Subcutaneous abdominal adipose tissue (tissue), 5 donors: ENCODE measurements around the gene RAB3C.
A peak's percentile ranks its signal among the peaks of the same experiment; 100 is the strongest.

ENCODE experiments used
- H3K27ac ChIP-seq: one replicate; pipeline ENCODE4 v1.7.0; 2013; ENCODE audit warnings: low read depth, mild to moderate bottlenecking, inconsistent platforms, low read length, moderate library complexity
- H3K27me3 ChIP-seq, 5 donors: one replicate each; pipeline ENCODE4 v1.7.0; 2013; ENCODE audit warnings: low read length in 5 of 5, inconsistent platforms in 1 of 5; ENCODE audit not compliant: control insufficient read depth in 5 of 5, insufficient read depth in 4 of 5
- H3K36me3 ChIP-seq, 5 donors: one replicate each; pipeline ENCODE4 v1.7.0; 2013; ENCODE audit warnings: low read length in 5 of 5; ENCODE audit not compliant: control insufficient read depth in 5 of 5, insufficient read depth in 5 of 5
- H3K4me1 ChIP-seq, 5 donors: one replicate each; pipeline ENCODE4 v1.7.0; 2013; ENCODE audit warnings: low read length in 5 of 5, mild to moderate bottlenecking in 3 of 5, moderate library complexity in 1 of 5; ENCODE audit not compliant: control insufficient read depth in 5 of 5, insufficient read depth in 5 of 5
- H3K4me3 ChIP-seq, 5 donors: one replicate each; pipeline ENCODE4 v1.7.0; 2013; ENCODE audit warnings: low read length in 5 of 5, low read depth in 1 of 5
- H3K9ac ChIP-seq, 5 donors: one replicate each; pipeline ENCODE4 v1.7.0; 2013; ENCODE audit warnings: low read length in 5 of 5, mild to moderate bottlenecking in 4 of 5, moderate library complexity in 3 of 5
- H3K9me3 ChIP-seq, 5 donors: one replicate each; pipeline ENCODE4 v1.7.0; 2013; ENCODE audit warnings: low read length in 5 of 5; ENCODE audit not compliant: control insufficient read depth in 5 of 5
- donor health status: healthy.
- donor health status: healthy.
- donor health status: healthy.
- donor health status: healthy.
- donor health status: healthy.

Gene RAB3C

DNA sequence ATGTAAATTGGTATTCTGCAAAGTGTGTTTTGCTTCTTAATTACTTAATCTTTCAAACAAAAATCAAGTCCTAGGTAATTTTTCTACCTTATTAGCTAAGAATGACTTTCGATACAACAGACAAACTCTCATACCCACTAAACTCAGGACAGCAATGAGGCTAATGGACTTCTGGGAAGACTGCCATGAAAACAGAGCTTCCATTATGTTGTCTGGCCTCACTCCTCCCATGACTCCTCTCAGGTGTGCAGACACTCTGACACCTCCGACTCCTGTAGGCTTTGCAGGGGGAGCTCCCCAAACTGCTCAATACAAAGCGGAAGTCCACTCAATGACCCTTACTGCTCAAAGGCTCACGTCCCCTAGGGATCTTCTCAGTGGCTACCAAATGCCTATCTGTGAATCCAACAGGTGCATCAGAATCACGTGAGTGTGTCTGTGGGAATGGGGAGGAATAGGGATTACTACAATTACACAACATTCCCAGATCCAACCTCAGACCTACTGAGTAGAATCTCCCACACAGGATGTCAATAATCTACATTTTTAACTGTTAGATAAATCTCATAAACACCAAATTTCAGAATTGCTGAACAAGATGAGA lies 289.9 kb downstream of the RAB3C start:
- Histone ChIP-seq H3K27ac (no peak overlapping the region), H3K4me1 (no peaks in the 10 kb centered on the region), H3K4me3 (no peak overlapping the region), H3K9me3 (no peaks in the 10 kb centered on the region), H3K27me3 (peaks cover 0 to 5% (median 0%) of the 10 kb centered on the region in 5 donors), H3K9ac (no peak overlapping the region), H3K36me3 (no peaks in the 10 kb centered on the region)

DNA sequence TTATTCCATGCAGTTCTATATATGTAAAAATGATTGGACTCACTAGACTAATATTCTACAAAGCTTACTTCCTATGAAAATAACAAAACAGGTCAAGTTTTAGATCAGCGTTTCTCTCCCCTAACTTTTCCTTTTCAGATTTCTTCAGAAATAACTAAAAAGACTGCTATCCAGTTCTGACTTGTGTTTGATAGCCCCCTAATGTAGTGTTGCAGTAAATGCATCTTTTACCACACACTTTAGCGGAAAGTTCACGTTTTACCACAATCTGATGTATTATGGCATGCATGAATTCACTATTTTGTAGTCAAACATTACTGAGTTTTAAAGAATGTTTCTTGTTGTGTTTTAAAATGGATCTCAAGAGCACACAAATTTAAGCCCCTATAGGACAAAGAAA lies 292.7 kb downstream of the RAB3C start:
- peaks cover 0 to 5% (median 0%) of the 10 kb centered on the region in 5 donors for H3K27me3 ChIP-seq
- no peaks in the 10 kb centered on the region for H3K36me3 ChIP-seq
- H3K4me3 ChIP-seq: no peak overlapping the region
- H3K27ac ChIP-seq: no peak overlapping the region
- no peaks in the 10 kb centered on the region for H3K4me1 ChIP-seq
- no peak overlapping the region for H3K9ac ChIP-seq
- H3K9me3 ChIP-seq: no peaks in the 10 kb centered on the region

DNA sequence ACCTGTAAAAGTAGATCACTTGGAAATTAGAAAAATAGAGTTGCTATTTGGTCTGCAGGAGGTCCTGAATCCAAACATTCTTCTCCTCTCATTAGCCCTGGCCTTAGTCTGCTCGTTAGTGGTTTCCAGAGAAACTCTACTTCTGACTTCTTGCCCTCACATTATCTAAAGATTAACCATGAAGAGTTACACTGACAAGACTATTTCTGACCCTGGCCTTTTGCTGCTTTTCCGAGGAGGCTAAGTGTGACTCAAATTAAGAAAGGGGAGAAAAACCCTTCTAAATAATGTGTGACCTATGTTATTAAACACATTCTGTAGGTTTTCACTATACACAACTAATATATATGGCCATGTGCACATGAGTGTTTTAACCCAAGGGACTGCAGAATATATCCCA lies 302.4 kb downstream of the RAB3C start:
- H3K36me3 ChIP-seq: no peaks in the 10 kb centered on the region
- peaks cover 0 to 2% (median 0%) of the 10 kb centered on the region in 5 donors for H3K9me3 ChIP-seq
- peaks cover 0 to 3% (median 0%) of the 10 kb centered on the region in 5 donors for H3K27me3 ChIP-seq
- no peak overlapping the region for H3K27ac ChIP-seq
- peaks cover 0 to 11% (median 0%) of the 10 kb centered on the region in 5 donors for H3K4me1 ChIP-seq
- no peak overlapping the region for H3K4me3 ChIP-seq
- no peak overlapping the region for H3K9ac ChIP-seq

DNA sequence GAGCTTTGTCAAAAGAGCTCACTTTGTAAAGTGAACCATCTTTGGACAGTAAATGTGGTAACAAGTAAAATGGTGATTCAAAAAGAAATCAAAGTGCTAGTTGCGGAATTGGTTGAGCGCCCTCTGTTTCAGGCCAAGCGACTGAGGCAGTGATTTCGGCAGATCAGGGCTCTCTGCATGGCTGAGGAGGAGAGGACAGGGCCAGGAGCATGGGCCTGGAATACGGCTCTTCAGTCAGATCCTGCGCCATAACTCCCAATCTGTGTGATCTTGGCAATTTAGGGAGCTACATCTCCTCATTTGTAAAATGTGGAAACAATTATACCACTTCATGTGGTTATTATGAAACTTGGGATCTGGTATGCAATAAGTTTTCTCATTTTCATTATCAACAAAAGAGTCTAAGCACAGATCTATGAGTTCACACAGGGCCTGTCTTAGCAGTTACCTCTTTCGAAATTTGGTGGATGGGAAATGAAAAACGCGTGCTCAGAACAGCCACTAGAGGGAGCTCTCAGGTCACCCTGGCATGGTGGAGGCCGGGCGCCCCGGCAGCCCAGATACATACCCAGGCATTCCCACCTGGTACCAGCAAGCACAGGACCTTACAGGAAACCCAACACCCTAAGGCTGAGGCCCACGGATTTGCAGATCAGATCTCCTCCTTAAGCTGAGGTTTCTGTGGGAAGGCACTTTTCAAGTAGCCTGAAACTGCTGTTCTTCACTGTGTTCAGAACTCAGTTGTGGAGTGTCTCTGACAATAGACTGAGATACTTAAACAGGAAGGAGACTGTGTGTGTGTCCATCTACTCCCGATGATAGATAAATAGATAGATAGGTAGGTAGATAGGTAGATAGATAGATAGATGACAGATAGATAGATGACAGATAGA lies 303.7 kb downstream of the RAB3C start:
- no peak overlapping the region for H3K4me3 ChIP-seq

DNA sequence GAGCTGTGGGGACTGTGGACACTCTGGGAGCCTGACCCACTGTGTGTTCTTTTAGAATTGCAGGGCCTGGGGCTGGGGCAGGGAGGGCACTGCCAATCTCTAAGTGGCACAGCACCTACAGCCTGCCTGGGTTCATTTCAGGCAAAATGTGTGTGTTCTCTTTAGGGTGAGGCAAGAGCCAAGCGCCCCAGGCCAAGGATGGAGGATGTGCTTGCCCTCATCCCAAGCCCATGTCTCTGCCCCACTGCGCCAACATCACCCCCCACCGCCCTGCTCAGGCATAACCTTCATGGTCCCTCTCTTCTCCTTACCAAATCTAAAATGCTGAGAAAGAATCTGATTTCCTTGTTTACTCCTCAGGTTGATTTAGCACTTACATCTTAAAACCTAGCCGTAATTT lies 304.4 kb downstream of the RAB3C start:
- no peaks in the 10 kb centered on the region for H3K36me3 ChIP-seq
- peaks cover 0 to 13% (median 5%) of the 10 kb centered on the region in 5 donors for H3K4me1 ChIP-seq
- H3K27me3 ChIP-seq: peaks cover 0 to 5% (median 0%) of the 10 kb centered on the region in 5 donors
- H3K4me3 ChIP-seq: no peak overlapping the region
- no peak overlapping the region for H3K27ac ChIP-seq
- H3K9ac ChIP-seq: peak overlapping the region in 1 of 5 donors; percentile 49
- H3K9me3 ChIP-seq: peaks cover 0 to 2% (median 0%) of the 10 kb centered on the region in 5 donors

More for the DNA sequence above, 303.7 kb downstream of the RAB3C start:
- Histone ChIP-seq H3K27me3 (peaks cover 0 to 5% (median 0%) of the 10 kb centered on the region in 5 donors), H3K36me3 (no peaks in the 10 kb centered on the region), H3K27ac (no peak overlapping the region), H3K9me3 (peaks cover 0 to 2% (median 0%) of the 10 kb centered on the region in 5 donors), H3K4me1 (peaks cover 0 to 13% (median 3%) of the 10 kb centered on the region in 5 donors), H3K9ac (no peak overlapping the region)

DNA sequence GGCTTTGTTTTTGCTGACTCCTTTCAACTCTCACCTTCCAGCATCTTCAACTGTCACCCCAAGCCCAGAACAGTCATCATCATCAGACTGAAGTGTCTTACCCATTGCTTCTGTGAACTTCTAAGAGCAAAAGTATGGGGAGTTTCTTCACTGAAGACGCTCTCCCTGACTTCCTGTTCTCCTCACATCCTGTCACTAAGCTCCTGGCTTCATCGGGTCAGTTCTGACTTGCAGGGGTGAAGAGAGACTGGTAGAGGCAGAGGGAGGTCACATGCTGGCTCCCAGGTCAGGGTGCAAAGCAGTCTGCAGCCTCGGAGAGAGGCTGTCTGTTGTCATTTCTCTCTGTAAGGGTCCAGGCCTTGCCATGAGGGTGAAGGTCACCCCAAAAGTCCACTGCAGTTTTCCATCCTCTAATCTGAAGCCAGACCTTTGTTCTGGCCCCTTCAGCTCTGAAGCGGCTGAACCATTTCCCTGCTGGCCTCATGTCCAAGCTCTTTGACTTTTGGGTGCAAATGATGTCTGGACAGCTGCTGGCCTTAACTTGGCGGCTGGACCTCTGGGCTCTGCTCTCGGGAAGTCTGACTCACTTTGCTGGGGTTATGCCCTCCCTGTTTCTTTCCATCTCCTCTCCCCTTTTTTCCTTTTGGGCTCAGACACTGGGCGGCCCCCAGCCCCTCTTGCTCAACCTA lies 305.0 kb downstream of the RAB3C start:
- Histone ChIP-seq H3K9ac (peak overlapping the region in 1 of 5 donors; percentile 49), H3K4me1 (peaks cover 0 to 13% (median 5%) of the 10 kb centered on the region in 5 donors), H3K9me3 (peaks cover 0 to 2% (median 0%) of the 10 kb centered on the region in 5 donors), H3K4me3 (no peak overlapping the region), H3K27me3 (peaks cover 0 to 5% (median 0%) of the 10 kb centered on the region in 5 donors), H3K27ac (no peak overlapping the region), H3K36me3 (no peaks in the 10 kb centered on the region)

DNA sequence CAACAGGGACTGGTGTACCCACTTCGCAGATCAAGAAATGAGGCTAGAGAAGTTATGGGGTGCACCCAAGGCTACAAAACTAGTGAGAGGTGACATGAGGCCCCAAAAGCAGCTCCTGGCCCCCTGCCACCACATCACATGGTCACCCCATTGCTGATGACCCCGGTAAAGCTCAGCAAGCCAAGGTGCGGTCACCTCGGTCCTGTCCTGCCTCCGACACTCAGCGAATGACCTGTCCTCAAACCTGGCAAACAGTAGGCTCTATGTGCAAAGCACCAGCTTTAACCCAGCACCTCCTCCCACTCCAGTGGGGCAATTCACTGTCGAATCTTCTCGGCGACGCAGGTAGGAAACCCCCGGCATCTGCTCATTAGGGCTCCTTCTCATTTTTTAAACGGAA lies 307.4 kb downstream of the RAB3C start:
- H3K4me1 ChIP-seq: peaks cover 0 to 13% (median 5%) of the 10 kb centered on the region in 5 donors
- H3K27me3 ChIP-seq: peaks cover 0 to 5% (median 0%) of the 10 kb centered on the region in 5 donors
- H3K36me3 ChIP-seq: no peaks in the 10 kb centered on the region
- no peak overlapping the region for H3K9ac ChIP-seq
- no peak overlapping the region for H3K4me3 ChIP-seq
- H3K9me3 ChIP-seq: no peaks in the 10 kb centered on the region
- H3K27ac ChIP-seq: no peak overlapping the region

DNA sequence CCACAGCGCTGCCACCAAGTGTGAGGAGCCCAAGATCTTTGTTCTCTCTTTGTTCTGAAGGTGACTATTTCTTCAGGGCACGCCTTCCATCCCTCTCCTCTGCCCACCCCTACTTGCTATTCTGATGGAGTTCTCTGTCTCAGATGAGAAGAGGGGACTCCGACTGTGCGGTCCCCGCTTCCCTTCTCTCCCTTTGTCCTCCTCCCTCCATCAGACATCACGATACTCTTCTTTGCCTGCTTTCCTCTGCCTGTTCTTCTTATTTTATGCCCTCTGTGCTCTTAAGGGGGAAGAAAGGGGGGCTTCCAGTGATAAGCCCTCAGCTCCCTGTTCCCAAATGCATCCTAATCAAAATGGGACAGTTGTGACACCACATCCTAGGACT lies 307.8 kb downstream of the RAB3C start:
- Histone ChIP-seq H3K4me3 (no peak overlapping the region), H3K9me3 (no peaks in the 10 kb centered on the region), H3K4me1 (peaks cover 0 to 13% (median 5%) of the 10 kb centered on the region in 5 donors), H3K9ac (no peak overlapping the region), H3K27me3 (peaks cover 0 to 5% (median 0%) of the 10 kb centered on the region in 5 donors), H3K36me3 (no peaks in the 10 kb centered on the region), H3K27ac (peak overlapping the region; percentile 23)

DNA sequence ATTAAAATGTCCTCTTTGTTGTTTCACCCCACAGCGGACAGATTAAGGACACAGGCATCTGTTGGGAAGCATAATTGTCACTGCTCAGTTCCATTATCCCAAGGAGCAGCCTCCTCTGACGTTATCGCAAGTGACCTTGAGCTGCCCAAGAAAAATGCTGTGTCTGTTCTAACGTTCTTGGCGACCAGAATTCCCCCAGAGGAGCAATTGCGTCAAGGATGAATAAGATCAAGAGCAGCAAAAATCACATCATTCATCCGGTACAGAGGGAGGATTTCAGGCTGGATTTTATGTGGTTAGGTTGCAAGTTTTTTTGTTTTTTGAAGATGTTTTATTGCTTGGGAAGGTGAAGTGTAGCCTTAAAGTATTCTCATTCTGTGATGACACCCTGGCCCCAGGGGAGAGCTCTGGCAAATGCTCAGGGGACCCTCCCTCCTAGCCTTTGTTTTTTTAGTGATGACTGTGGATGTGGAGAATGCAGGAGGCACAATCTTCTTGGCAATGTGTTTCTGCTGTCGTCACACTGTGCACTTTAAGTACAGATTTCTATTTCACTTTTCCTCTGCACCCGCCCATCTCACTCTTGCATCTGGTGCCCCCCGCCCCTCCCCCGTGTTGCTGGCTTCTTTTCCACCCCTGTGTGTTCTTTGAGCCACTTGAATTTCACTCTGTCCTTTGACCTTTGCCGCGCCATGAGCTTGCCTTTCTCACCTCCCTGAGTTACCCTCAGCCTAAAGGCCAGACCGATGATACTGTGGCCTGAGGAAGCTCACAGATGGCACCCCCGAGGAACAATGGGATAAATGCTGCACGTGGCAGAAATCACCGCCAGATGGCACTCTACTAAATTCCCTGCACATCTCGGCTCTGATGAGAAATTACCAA lies 308.5 kb downstream of the RAB3C start:
- Histone ChIP-seq H3K9me3 (no peaks in the 10 kb centered on the region), H3K4me1 (peaks cover 0 to 13% (median 5%) of the 10 kb centered on the region in 5 donors), H3K4me3 (peak overlapping the region in 1 of 5 donors; percentile 11), H3K9ac (no peak overlapping the region), H3K36me3 (no peaks in the 10 kb centered on the region), H3K27me3 (peaks cover 0 to 5% (median 0%) of the 10 kb centered on the region in 5 donors), H3K27ac (peak overlapping the region; percentile 23)
